NCI-H2107 treated with DMSO at 0.1 percent for 48 hours (cell line): Measurements from ENCODE around the gene PPP1R12C.
A peak's percentile ranks its signal among the peaks of the same experiment; 100 is the strongest.
"Not testable (repeated sequence)": the region's sequence is repeated elsewhere in the genome, so short reads cannot be mapped to it uniquely, and the experiment has no call there.

Experiments
- DNase-seq: peaks from one replicate; lab custom pipeline; 2025; ENCODE audit not compliant: unreplicated experiment; lab: John Stamatoyannopoulos, UW

PPP1R12C gene

DNA sequence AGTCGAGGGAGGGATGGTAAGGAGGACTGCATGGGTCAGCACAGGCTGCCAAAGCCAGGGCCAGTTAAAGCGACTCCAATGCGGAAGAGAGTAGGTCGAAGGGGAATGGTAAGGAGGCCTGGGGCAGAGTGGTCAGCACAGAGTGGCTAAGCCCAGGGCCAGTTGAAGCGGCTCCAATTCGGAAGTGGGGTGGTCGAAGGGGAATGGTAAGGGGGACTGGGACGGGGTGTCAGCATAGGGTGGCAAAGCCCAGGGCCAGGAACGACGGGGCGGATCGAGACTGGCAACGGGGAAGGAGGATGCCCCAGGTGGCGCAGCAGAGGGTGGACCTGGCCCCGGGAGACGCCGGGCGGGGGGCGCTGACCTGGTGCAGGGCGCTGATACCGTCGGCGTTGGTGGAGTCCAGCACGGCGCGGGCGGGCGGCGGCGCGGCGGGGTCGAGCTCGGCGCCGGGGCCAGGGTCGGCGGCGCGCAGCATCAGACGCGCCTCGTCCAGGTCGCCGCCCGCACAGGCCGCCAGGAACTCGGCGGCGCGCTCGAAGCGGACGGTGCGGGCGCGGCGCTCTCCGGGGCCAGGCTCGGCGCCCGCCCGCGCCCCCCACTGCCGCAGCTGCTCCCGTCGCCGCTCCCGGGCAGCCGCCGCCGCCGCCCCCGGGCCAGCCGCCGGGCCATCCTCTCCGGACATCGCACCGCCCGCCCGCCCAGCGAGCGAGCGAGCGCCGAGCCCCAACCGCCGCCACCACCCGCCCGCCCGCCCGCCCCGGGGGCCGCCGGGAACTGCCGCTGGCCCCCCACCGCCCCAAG lies at the start of gene PPP1R12C:
TSS of gene PPP1R12C (minus strand) at position 779 of the 804 bp plus-strand sequence. CDS start at position 685, 94 bp downstream.
- no peak for DNase-seq

DNA sequence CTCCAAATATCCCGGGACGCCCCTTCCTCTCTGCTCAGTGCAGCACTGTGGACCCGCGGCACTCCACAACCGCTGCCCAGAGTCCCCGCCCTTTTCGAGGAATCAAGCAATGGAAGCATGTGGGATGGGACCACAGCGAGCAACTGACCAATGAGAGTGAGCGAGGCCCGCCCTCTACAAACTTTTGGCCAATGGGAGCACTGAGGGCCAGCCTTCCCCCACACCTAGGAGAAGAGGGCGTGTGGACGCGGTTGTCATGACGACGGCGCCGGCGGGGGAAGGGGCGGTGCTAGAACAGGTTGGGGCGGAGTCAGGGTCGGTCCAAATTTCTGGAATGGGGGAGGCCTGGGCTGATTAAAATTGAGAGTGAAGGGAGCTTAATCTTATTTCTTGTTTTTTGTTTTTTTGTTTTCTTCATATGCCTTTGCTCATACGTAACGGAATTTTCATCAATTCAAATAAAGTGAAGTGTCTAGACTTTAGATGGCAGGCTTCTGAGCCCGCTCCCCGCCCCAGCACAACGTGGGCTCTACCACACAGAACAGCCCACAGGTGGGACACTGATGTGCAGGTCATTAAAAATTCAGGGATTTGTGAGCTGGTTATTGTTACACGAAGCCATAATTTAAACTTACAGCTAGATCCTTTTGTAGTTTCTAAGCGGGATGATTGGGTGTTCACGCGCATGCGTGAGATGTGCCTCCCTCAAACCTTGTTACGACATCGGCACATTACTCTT lies 49.3 kb upstream of the PPP1R12C start, which contains the start of gene DNAAF3:
TSS of gene DNAAF3 (minus strand) at position 84 of the 739 bp plus-strand sequence. CDS start 200 bp downstream, outside the sequence.
- peak; percentile 81 for DNase-seq

DNA sequence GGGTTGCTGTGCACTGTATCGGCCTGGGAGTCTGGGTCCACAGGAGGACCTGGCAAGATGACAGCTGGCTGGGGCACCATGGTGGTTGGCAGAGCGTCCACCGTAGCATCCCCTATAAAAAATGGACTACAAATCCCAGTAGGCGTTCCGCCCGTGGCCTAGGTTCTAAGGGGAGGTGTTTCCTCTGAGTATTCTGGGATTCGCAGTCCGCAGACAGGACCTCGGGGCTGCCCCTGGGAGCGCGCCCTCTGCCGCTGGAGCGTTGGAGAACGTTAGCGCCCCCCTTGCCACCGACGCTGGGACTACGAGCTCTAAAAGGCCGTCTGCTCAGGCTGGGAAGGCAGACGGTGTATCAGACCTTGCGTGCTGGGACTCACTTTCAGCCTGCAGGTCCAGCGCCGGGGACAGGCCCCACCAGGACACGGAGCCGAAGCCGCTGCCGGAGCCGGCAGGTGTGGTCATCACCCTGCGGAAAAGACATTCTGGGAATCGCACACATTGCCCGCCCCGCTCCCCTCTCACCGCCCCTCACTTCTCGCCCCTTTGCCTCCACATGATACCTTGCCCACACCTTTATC lies 48.6 kb upstream of the PPP1R12C start:
- DNase-seq: peak; percentile 49

DNA sequence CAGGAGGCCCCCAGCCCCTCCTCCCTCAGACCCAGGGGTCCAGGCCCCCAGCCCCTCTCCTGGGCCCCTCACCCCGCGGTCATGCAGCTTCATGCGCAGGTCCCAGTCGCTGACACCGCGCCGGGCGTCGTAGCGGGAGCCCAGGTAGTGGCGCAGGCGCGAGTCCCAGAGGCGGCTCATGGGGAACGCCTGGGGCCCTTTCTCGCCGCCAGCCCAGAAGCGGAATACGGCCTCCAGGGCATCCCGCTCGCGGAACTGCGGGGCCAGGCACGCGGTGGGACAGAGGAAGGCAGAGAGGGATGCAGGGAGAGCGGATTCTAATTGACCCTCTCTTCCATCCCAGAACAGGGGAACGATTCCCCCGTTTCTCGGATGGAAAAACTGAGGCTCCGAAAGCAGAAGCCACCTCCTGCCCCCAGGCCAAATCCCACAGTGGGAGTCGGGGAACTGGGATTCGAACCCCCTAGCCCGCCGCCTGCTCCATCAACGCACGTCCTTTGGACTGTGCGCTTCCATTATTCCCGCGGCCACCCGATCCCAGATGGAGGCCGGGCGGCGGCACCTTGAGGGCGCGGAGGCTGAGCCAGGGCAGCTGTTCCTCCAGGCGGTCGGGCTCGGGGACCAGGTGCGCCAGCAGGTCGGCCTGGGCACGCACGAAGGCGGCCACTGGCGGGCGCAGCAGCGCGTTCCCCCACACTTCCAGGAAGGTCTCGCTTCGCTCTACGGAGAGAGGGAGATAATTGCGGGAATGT lies 44.3 kb upstream of the PPP1R12C start:
- DNase-seq: no peak

DNA sequence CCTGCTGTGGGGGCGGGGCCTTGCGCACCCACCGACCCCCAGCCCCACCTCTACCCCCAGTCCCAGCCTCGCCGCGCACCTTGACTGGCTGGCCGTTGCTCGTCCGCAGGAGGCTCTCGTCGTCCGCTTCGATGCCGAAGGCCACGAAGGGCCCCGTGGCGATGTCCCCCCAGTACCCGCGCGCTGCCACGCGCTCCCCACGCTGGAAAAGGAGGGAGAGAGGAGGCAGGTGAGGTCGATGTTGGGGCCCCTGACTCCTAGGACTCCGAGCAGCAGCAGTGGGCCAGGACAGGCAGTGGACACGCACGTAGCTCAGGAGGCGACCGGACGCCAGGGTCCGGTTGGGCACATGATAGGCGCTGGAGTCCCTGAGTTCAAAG lies 43.5 kb upstream of the PPP1R12C start:
- no peak for DNase-seq

DNA sequence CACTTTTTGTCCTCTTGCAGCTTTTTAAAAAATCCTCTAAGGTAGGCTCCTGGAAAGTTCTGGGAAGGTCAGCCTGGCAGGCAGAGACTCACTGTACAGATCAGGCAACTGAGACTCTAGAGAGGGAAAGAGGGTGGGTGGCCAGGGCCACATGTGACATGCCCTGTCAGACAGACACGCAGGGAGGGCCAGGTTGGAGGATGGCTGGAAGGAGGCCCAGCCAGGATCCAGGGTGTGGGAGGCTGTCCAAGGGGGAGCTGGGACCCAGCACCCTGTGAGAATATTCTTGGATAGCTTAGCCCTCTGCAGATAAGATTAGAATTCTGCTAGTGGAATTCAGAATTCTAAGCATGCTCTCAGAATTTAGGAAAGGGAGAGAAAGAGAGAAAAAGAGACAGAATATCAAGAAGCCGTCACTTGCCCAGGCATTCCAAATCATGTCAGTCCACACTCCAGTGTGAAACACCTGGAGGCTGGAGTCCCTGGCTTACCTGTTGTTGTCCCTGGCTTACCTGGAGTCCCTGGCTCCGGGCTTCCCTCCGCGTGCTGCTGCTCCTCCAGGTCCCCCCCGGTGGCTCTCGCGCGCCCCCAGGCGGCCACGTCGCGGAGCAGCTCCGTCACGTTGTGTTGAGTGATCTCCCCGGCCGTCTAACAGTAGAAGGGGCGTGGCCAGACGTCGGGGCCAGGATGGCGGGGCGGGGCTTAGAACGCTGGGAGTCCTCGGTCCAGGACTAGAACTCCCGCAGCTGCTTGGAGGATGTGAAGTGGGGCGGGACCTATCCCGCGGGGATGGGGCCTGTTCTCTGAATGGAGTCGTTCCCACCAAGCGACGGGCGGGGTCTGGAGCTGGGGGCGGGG lies 42.9 kb upstream of the PPP1R12C start:
- DNase-seq: peak; percentile 78

DNA sequence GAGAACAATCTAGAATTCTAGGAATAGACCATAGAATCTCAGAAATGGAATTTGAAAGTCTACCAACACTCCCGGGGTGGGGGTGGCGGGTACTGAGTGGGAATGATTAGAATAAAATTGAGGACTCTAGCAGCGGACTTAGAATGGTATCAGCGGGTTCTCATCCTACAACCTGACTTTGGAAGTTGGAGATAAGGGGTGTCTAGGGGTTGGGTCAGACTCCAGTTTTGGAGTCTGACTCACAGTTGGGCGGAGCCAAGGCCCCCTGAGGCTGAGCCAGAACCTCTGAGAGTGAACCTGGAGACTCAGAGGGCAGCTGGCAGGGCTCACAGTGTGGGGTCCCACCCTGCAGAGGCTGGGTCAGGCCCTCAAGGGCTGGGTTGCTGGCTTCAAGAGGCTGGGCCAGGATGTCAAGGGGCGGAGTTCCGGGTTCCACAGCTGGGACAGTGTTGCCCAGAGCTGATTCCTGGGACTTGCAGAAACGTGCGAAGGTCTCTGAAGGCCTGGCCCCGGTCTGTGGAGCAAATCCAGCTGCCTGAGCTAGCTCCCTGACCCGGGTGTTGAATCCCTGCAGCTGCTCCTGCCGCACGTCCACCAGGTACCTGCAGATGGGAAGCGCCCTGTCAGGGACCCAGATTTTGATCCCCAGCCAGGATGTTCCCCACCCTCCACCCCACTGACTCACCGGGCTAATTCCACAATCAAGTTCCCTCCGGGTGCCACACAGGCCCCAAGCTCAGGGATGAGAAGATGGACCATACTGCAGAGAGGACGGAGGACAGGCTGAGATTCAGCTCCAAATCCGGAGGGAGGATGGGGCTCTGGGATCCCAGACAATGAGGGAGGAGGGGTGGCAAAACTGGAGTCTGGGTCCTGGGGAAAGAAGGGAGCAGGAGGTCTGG lies 41.7 kb upstream of the PPP1R12C start:
- no peak for DNase-seq

DNA sequence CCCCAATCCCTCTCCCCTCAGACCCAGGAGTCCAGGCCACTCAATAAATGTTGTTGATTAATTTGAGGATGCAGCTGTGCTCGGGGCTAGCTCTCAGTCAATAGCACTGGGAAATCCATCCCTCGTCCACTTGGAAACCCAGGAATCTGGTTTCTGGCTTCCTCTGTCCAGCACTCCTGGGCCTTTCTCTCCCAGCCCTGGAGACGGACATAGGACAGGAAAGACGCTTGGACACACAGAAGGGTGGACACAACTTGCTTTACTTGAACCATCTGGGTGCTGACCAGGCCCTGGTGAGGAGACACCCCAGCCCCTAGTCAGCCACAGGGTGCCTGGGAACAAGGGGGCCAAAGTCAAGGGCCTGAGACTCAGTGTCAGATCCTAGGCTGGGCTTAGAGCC lies 41.0 kb upstream of the PPP1R12C start:
- DNase-seq: no peak

DNA sequence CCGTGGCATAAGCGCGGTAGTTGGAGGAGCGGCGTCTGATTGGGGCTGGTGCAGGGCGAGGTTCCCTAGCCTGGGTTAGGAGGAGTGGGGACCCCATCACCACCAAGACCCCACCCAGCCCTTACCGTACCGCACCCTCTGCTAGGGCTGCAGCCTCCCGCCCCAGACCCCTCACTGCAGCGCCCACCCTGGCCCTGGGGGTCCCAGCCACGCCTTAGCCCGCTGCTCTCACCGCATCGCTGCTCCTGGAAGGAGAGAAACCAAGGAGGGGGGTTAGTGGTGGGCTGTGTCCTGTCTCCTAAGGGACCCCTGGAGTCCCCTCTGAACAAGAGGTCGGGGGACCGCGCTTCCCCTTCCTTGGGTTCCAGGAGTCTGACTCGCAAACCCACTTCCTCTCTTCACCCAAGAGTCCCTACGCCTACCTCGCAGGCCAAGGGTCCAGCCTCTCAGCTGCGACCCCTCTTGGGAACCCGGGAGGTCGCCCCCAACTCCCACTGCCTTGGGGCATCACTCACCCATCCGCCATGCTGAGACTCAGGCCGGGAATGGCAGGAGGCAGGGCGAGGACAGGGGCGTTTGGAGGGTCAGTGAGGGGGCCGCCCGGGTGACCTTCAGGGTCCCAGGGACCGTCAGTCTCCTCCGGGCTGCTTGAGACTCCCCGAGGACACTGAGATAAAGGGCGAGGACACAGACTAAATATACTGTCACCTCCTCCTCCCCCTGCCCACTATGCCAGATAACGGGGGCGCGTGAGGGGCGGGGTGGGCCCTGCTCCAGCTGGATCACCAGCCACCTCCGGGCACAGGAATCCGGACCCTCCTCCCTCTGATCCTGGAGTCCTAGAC lies 39.8 kb upstream of the PPP1R12C start, which contains the start of gene TNNI3:
TSS of gene TNNI3 (minus strand) at position 669 of the 845 bp plus-strand sequence. CDS start at position 526, 143 bp downstream.
- no peak for DNase-seq

DNA sequence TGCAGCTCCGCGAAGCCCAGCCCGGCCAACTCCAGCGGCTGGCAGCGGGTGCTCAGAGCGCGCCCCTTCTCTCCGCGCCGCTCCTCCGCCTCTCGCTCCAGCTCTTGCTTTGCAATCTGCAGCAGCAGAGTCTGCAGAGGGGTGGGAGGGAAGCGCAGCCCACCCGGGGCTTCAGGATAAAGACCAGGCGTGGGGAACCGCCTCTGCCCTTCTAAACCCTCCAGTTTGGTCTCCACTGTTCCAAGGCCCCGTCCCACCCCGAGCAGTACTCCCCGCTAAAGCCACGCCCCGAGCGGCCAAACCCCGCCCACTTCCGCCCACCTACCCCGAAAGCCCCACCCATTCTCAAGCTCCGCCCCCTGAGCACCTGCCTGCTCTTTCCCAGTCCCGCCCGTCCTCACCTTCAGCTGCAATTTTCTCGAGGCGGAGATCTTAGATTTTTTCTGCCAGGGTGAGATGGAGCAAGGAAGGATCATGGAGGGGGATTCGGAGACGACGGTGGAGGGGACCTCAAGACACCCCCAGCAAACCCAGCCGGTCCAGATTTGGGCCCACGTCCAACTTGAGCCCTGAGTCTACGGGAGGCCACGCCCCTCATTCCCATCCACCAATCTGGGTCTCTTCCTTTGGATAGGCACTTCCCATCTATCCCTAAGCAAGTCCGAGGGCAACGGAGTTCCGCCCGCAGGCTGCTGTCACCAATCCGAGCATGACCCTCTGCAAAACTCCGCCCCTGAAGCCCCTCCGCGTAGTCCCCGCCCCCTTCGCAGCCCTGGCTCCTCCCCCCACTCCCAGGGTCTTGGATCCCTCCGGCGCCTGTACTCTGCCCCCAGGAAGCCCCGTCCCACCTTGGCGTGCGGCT lies 39.0 kb upstream of the PPP1R12C start:
- peak; percentile 30 for DNase-seq

DNA sequence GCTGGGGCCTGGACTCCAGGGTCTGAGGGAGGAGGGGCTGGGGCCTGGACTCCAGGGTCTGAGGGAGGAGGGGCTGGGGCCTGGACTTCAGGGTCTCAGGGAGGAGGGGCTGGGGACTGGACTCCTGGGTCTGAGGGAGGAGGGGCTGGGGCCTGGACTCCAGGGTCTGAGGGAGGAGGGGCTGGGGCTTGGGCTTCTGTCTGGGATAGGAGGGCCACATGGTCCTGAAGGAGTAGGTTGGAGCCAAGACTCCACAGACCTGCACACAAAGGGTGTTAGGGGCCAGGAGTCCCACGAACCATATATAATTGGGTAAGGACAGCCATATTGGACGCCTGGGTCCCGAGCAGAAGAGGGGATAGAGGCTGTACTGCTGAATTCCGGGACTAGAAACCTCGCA lies 38.3 kb upstream of the PPP1R12C start:
- DNase-seq: not testable (repeated sequence)

DNA sequence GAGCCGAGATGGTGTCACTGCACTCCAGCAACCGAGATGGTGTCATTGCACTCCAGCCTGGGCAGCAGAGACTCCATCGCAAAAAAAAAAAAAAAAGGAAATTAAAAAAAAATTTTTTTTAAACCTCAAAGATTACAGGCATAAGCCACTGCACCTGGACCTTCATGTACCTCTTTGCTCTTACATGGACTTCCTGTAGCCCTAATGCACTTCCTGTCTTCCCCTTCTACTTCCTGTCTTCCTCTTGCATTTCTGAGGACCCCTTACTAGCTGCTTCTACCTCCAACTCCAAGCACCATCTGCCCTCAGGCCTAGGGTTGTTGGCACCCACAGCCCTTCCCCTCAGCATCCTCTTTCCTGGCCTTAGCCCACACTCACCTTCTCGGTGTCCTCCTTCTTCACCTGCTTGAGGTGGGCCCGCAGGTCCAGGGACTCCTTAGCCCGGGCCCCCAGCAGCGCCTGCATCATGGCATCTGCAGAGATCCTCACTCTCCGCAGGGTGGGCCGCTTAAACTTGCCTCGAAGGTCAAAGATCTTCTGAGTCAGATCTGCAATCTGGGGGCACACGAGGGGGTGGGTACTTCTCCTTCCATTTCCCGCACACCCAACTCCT lies 36.3 kb upstream of the PPP1R12C start:
- no peak for DNase-seq

DNA sequence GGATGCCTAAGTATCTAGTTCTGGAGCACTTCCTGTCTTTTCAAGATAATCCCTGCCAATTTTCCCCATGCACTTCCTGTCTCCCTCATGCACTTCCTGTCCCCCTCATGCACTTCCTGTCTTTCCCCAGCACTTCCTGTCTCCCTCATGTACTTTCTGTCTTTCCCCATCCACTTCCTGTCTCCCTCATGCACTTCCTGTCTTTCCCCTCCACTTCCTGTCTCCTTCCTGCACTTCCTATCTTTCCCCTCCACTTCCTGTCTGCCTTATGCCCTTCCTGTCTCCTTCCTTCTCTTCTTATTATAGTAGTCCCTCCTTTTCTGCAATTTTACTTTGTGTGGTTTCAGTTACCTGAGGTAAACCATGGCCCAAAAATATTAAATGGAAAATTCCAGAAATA lies 34.6 kb upstream of the PPP1R12C start:
- DNase-seq: no peak

DNA sequence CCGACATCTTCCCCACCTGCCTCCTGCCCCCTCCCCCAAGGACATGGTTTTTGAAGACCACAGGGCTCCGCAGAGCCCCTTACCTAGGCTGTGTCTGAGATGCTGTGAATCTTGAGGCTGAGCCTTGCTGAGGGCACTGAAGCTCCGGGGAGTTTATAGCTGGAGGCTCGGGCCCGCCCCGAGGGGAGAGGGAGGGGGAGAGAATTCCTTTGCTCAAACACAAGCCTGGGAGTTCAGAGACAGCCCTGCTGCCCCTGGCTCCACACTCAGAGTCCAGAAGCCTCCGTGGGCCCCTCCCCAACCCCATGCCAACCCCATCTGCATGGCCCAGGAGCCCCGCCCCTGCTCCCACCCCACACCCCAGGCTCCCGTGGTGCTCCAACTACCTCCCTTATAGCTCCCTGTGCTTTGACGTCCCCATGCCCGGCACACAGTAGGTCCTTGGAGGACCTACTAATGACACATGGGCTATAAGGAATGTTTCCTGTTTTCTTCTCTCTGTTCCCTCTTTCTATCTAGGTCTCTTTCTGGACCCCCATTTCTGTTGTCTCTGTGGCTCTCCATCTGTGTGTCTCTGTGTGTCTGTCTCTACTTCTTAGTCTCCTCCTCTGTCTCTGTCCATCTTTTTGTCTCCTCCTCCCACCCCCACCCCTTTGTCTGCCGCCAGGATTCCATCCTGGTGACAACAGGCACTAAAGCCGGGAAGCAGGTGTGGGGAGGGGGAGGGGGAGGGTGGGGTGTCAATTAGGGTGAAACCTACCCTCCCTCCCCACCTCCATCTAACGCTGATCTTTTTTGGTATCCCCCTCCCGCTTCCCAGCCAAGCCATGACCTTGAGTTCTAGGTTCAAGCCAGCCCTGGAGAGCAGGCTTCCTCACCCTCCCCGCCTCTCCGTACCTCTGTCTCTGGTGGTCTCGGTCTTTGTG lies 31.9 kb upstream of the PPP1R12C start, which contains the start of gene TNNT1:
TSS of gene TNNT1 (minus strand) at position 129 of the 926 bp plus-strand sequence. CDS start 2,049 bp downstream, outside the sequence.
- DNase-seq: no peak

DNA sequence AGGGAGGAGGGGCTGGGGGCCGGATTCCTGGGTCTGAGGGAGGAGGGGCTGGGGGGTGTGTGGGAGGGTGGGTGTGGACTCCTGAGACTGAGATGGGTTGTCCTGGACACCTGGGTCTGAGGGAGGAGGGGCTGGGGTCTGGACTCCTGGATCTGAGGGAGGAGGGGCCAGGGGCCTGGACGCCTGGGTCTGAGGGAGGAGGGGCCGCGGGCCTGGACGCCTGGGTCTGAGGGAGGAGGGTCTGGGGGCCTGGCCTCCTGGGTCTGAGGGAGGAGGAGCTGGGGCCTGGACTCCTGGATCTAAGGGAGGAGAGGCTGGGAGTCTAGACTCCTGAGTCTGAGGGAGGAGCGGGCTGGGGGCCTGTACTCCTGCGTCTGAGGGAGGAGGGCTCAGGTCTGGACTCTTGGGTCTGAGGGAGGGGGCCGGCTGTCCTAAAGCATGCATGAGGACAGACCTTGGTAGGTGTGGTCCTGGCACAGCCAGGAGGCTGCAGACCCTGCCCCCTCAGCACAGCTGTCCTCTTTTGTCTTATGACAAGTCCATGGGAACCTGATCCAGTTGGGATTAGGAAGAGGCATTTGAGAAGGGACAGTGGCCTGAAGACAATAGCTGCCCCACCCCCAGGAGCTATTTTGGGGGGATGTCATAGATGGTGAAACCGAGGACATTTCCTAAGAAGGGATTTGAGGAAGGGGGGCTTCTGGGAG lies 30.3 kb upstream of the PPP1R12C start:
- no peak for DNase-seq
